CD4-positive, alpha-beta T cell treated with Interleukin-6 at 100 ng/mL for 8 hours (primary cell): ENCODE results near the gene MS4A10.
"Not testable (repeated sequence)": the region's sequence is repeated elsewhere in the genome, so short reads cannot be mapped to it uniquely, and the experiment has no call there.

Source experiments
- DNase-seq: peaks from one replicate; pipeline ENCODE4 v3.0.0-alpha.2; 2020; ENCODE audit warnings: mixed read lengths, low spot score

MS4A10 gene

GRCh38 chr11:60785136-60785535 is at the start of gene MS4A10:
Gene MS4A10 (plus strand): TSS chr11:60785333. CDS start chr11:60790336, 5,003 bp downstream.
- DNase-seq, result no peak

- DNase-seq, result no peak
Observed at GRCh38 chr11:60739114-60739513, 46.0 kb upstream of the MS4A10 start.

- no peak for DNase-seq
Observed at GRCh38 chr11:60740573-60740972, 44.6 kb upstream of the MS4A10 start.

- no peak for DNase-seq
Observed at GRCh38 chr11:60741421-60741820, 43.7 kb upstream of the MS4A10 start.

- DNase-seq, result no peak
Observed at GRCh38 chr11:60743058-60743457, 42.1 kb upstream of the MS4A10 start.

GRCh38 chr11:60744114-60744513 is 41.0 kb upstream of the MS4A10 start:
- no peak for DNase-seq

- no peak for DNase-seq
Observed at GRCh38 chr11:60747359-60747873, 37.7 kb upstream of the MS4A10 start.

- no peak for DNase-seq
Observed at GRCh38 chr11:60748225-60748624, 36.9 kb upstream of the MS4A10 start.

GRCh38 chr11:60748821-60749220 is 36.3 kb upstream of the MS4A10 start:
- no peak for DNase-seq

GRCh38 chr11:60750911-60751310 is 34.2 kb upstream of the MS4A10 start:
- no peak for DNase-seq

GRCh38 chr11:60753309-60753708 is 31.8 kb upstream of the MS4A10 start:
- no peak for DNase-seq

GRCh38 chr11:60754887-60755286 is 30.2 kb upstream of the MS4A10 start:
- no peak for DNase-seq

GRCh38 chr11:60756307-60757032 is 28.7 kb upstream of the MS4A10 start, which contains the start of gene MS4A15:
Gene MS4A15 (plus strand): TSS chr11:60756867. CDS start chr11:60763734, 6,867 bp downstream.
- DNase-seq, result no peak

- no peak for DNase-seq
Observed at GRCh38 chr11:60757231-60757800, 27.8 kb upstream of the MS4A10 start.

- DNase-seq, result not testable (repeated sequence)
Observed at GRCh38 chr11:60758671-60759070, 26.5 kb upstream of the MS4A10 start.

- not testable (repeated sequence) for DNase-seq
Observed at GRCh38 chr11:60759438-60760225, 25.5 kb upstream of the MS4A10 start.

- DNase-seq, result no peak
Observed at GRCh38 chr11:60761436-60762190, 23.5 kb upstream of the MS4A10 start.

- DNase-seq, result no peak
Observed at GRCh38 chr11:60762851-60763691, 22.1 kb upstream of the MS4A10 start.

GRCh38 chr11:60763692-60764369 is 21.3 kb upstream of the MS4A10 start:
- DNase-seq, result no peak

GRCh38 chr11:60764879-60765278 is 20.3 kb upstream of the MS4A10 start:
- no peak for DNase-seq
